Measurements from ENCODE around the gene ZSWIM6.

ZSWIM6 gene

DNA sequence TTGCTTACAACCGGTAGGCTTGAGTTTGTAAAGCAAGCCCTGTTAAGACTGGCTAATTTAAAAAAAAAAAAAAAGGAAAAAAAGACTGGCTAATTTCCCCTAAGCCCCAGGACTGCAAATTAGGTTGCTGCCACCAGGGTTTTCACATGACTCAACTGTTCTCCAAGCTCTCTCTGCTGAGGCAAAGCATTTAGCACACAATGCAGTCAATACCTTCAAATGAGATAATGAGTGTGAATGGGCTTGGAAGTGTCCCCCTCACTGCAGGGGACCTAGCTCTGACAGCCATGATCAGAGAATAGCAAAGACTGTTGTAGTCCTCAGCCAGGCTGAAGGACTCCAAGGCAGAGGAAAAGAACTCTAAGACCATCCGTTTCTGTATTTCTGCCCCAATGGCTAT is 42.8 kb upstream of the ZSWIM6 start:
- CTCF ChIA-PET = no interaction called here
- POLR2A ChIA-PET = interaction anchor here (0.6 kb wide), 1 partner anchor 345 kb away, joined by 3 read pairs; no protein-coding TSS in a partner anchor

DNA sequence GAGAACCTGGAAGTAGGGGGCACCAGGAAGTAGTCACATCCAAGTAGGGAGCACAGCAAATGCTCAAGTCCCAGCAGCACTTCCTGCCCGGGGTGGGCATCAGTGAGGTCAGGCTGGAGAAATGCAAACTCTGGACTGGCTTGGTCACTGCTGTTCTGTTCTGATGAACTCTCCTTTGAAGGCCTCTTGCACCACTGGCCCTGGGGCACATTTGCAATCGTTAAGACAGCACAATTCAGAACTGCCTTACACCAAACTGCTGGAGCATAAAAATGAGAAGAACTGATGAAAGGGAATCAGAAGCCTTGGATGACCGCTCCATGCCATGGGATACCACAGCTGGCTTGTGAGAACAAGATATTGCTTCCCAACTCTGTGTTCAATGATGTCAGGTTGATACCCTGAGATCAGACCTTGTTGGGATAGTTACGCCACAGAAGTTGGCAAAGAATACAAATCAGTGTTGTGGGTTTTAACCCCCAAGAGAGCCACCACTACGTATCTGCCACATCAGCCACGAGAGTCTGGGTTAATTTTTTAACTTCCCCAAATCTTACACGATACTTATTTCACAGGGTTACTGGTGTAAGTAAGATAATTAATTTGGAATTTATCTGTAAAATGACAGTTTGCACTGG is 42.3 kb upstream of the ZSWIM6 start:
- no peak for DNase-seq (ENCODE audit: extremely low spot score)
- TF ChIP-seq ZNF384 (IDR thresholded peaks at IDR 0.05) (no peak), SP1 (IDR thresholded peaks at IDR 0.05) (no peak), LEF1 (IDR thresholded peaks at IDR 0.05; ENCODE audit: borderline replicate concordance) (no peak), HDGF (IDR thresholded peaks at IDR 0.05; ENCODE audit: borderline replicate concordance) (no peak), FOXM1 (IDR thresholded peaks at IDR 0.05; ENCODE audit: borderline replicate concordance) (no peak)
- ChIA-PET CTCF (no interaction called here), POLR2A (interaction anchor here (0.6 kb wide), 1 partner anchor 346 kb away, joined by 3 read pairs; no protein-coding TSS in a partner anchor)

More for the DNA sequence above, 42.8 kb upstream of the ZSWIM6 start:
- no peak for DNase-seq (ENCODE audit: extremely low spot score)
- TF ChIP-seq, protein P1, sequence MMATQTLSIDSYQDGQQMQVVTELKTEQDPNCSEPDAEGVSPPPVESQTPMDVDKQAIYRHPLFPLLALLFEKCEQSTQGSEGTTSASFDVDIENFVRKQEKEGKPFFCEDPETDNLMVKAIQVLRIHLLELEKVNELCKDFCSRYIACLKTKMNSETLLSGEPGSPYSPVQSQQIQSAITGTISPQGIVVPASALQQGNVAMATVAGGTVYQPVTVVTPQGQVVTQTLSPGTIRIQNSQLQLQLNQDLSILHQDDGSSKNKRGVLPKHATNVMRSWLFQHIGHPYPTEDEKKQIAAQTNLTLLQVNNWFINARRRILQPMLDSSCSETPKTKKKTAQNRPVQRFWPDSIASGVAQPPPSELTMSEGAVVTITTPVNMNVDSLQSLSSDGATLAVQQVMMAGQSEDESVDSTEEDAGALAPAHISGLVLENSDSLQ (IDR thresholded peaks at IDR 0.05) = no peak
- TF ChIP-seq BHLHE40 (IDR thresholded peaks at IDR 0.05; ENCODE audit: borderline replicate concordance) (no peak), ZNF384 (IDR thresholded peaks at IDR 0.05) (0 out of 2 replicates have a peak, but pooled peaks have one; percentile 49), SUZ12 (IDR thresholded peaks at IDR 0.05) (no peak)

DNA sequence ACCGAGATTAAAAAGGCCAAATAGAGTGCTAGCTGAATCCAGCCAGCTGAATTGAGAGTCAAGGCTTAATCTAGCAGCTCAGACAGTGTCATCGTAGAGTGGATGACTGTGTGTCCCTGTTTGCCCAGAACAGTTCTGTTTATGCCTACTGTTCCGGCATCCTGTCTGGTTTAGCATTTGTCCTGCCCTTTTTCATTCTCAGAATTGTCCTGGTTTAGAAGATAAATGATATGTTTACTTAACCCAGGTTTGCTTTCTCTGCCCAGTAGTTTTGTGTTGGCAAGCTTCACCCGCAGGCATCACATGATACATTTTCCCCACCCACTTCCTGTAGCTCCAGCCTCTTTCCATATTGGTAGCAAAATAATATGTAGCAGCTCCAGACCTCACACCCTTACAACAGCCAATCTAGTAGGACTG is 41.3 kb upstream of the ZSWIM6 start:
- ChIA-PET CTCF (interaction anchor here (0.6 kb wide), 1 partner anchor 15 kb away, joined by 3 read pairs; no protein-coding TSS in a partner anchor), POLR2A (no interaction called here)
- TF ChIP-seq ZNF384 (IDR thresholded peaks at IDR 0.05) = no peak
- TF ChIP-seq TARDBP (IDR thresholded peaks at IDR 0.05) = no peak
- no peak for TF ChIP-seq CTBP1 (IDR thresholded peaks at IDR 0.05; ENCODE audit: borderline replicate concordance)
- no peak for TF ChIP-seq FOXA1 (IDR thresholded peaks at IDR 0.05)
- TF ChIP-seq HDGF (IDR thresholded peaks at IDR 0.05; ENCODE audit: borderline replicate concordance) = no peak
- TF ChIP-seq ARNT (IDR thresholded peaks at IDR 0.05) = no peak
- TF ChIP-seq, protein P1 (IDR thresholded peaks at IDR 0.05) = no peak
- TF ChIP-seq FOXK2 (IDR thresholded peaks at IDR 0.05) = no peak
- no peak for DNase-seq (ENCODE audit: extremely low spot score)

GRCh38 chr5:61292062-61292657 is 39.9 kb upstream of the ZSWIM6 start:
- no peak for TF ChIP-seq L3MBTL2 (conservative IDR thresholded peaks at IDR 0.05)
- TF ChIP-seq ELF4 (IDR thresholded peaks at IDR 0.05) = no peak
- no peak for TF ChIP-seq ZNF384 (IDR thresholded peaks at IDR 0.05)
- TF ChIP-seq NFRKB (IDR thresholded peaks at IDR 0.05) = no peak
- no peak for TF ChIP-seq HDGF (IDR thresholded peaks at IDR 0.05; ENCODE audit: borderline replicate concordance)
- no peak for TF ChIP-seq FOXK2 (IDR thresholded peaks at IDR 0.05)
- no peak for TF ChIP-seq FOXM1 (IDR thresholded peaks at IDR 0.05; ENCODE audit: borderline replicate concordance)
- TF ChIP-seq, protein P1 (IDR thresholded peaks at IDR 0.05) = no peak
- TF ChIP-seq TARDBP (IDR thresholded peaks at IDR 0.05) = no peak
- TF ChIP-seq CTBP1 (IDR thresholded peaks at IDR 0.05; ENCODE audit: borderline replicate concordance) = no peak
- no peak for TF ChIP-seq SP1 (IDR thresholded peaks at IDR 0.05)
- TF ChIP-seq SUZ12 (IDR thresholded peaks at IDR 0.05) = no peak
- TF ChIP-seq BHLHE40 (IDR thresholded peaks at IDR 0.05; ENCODE audit: borderline replicate concordance) = no peak
- TF ChIP-seq FOXA1 (IDR thresholded peaks at IDR 0.05) = no peak
- no peak for TF ChIP-seq ARNT (IDR thresholded peaks at IDR 0.05)
- TF ChIP-seq LEF1 (IDR thresholded peaks at IDR 0.05; ENCODE audit: borderline replicate concordance) = no peak
- DNase-seq (ENCODE audit: extremely low spot score) = no peak
- ChIA-PET POLR2A (no interaction called here), CTCF (no interaction called here)

GRCh38 chr5:61293071-61293470 is 39.0 kb upstream of the ZSWIM6 start:
- CTCF ChIA-PET = no interaction called here
- TF ChIP-seq L3MBTL2 (conservative IDR thresholded peaks at IDR 0.05) (no peak), ZNF384 (IDR thresholded peaks at IDR 0.05) (no peak), CTBP1 (IDR thresholded peaks at IDR 0.05; ENCODE audit: borderline replicate concordance) (no peak), ELF4 (IDR thresholded peaks at IDR 0.05) (no peak), SUZ12 (IDR thresholded peaks at IDR 0.05) (no peak), ARNT (IDR thresholded peaks at IDR 0.05) (no peak)
- POLR2A ChIA-PET = no interaction called here
- no peak for DNase-seq (ENCODE audit: extremely low spot score)

DNA sequence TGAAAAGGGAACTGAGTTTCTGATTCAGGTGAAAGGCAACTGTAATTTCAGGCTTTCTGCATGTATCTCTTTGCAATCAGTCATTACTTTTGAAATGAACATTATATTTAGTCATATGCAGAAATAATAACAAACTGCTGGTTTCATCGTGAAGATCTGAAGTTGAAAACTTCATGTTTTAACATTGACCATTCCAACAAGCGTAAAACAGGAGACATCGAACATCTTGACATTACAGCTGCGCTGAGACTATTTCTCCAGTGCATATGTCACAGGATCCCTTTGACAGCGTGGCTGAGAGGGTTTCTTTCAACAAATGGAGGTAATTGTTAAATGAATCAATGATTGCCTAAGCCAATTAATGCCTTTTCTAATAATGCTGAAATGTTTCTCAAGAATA is 38.2 kb upstream of the ZSWIM6 start:
- DNase-seq (ENCODE audit: extremely low spot score) = no peak
- CTCF ChIA-PET = no interaction called here
- TF ChIP-seq SUZ12 (IDR thresholded peaks at IDR 0.05) = no peak
- no peak for TF ChIP-seq FOXM1 (IDR thresholded peaks at IDR 0.05; ENCODE audit: borderline replicate concordance)
- no peak for TF ChIP-seq ELF4 (IDR thresholded peaks at IDR 0.05)
- no peak for TF ChIP-seq ZNF384 (IDR thresholded peaks at IDR 0.05)
- no peak for TF ChIP-seq FOXK2 (IDR thresholded peaks at IDR 0.05)
- TF ChIP-seq ARNT (IDR thresholded peaks at IDR 0.05) = no peak
- TF ChIP-seq HDGF (IDR thresholded peaks at IDR 0.05; ENCODE audit: borderline replicate concordance) = no peak
- TF ChIP-seq NFRKB (IDR thresholded peaks at IDR 0.05) = no peak
- TF ChIP-seq, protein P1 (IDR thresholded peaks at IDR 0.05) = no peak
- TF ChIP-seq SP1 (IDR thresholded peaks at IDR 0.05) = no peak
- no peak for TF ChIP-seq TARDBP (IDR thresholded peaks at IDR 0.05)
- no peak for TF ChIP-seq FOXA1 (IDR thresholded peaks at IDR 0.05)
- no peak for TF ChIP-seq CTBP1 (IDR thresholded peaks at IDR 0.05; ENCODE audit: borderline replicate concordance)
- no peak for TF ChIP-seq BHLHE40 (IDR thresholded peaks at IDR 0.05; ENCODE audit: borderline replicate concordance)
- POLR2A ChIA-PET = no interaction called here
